NT2/D1 (cell line): Measurements from ENCODE around the gene TEK.

Source experiments
- SUZ12 ChIP-seq: IDR thresholded peaks from 2 replicates; pipeline ENCODE4 v1.6.1; 2011; ENCODE audit not compliant: insufficient read length, insufficient read depth; ENCODE audit errors: extremely low read depth
- YY1 ChIP-seq: IDR thresholded peaks from 2 replicates; pipeline ENCODE4 v1.6.1; 2011; ENCODE audit not compliant: insufficient read length, insufficient read depth
- ZNF274 ChIP-seq: IDR thresholded peaks from 2 replicates; pipeline ENCODE4 v1.6.1; 2011; ENCODE audit warnings: mild to moderate bottlenecking, low read depth, low read length

DNA sequence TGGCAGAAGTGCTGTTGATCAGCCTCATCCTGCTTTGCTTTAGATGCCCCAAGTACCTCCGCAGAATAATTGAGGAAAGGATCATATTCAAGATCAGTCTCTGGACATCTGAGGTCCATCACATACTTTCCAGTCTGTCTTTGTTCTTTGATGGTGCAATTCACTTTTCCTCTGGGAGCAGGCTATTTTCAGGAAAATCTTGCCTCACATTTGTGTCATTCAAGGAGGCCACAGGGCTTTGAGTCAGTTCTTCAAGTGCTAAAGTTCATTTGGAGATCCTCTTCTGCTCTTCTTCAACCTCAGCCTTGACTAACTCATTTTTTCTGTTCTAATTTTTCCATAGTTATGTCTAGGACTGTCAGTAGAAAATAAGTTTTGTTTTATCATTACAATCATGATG, 169.3 kb downstream of the TEK start:
- TF ChIP-seq YY1 (no peak), ZNF274 (no peak), SUZ12 (no peak)
